ENCODE results near the gene OOSP1.
"Not testable (repeated sequence)": the region's sequence is repeated elsewhere in the genome, so short reads cannot be mapped to it uniquely, and the experiment has no call there.

OOSP1 gene, protein sequence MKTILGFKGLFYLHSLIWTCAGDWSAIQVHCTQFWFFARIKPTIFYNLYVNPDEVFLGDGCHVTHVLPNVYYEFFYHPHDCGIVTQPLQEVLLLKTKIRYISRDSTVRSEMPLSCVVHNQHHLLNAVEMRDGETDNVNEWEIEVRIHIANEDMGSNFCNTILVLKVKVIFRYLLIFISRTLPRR

DNA sequence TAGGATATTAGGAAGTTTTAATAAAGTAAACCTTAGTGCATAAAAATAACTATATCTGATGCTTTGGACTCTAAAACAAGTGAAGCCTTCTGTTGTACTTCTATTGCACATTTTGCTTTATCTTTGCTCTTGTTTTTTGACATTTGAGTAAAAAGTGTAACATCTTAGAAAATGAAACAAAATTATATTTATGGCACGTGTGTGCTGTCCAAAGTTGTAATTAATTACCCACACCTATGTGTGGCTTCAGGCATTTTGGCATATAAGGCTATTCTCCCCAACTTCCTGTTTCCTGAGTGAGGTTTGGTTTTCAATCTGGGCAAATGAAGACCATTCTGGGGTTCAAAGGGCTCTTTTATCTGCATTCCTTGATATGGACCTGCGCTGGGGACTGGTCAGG, at the start of gene OOSP1:
TSS of gene OOSP1 (plus strand) at position 301 of the 400 bp plus-strand sequence. CDS start at position 324, 23 bp downstream.
- DNase-seq (ENCODE audit: low read depth), result no peak

GRCh38 chr11:59891781-59892181, 46.5 kb upstream of the OOSP1 start:
- DNase-seq (ENCODE audit: low read depth), result no peak

DNA sequence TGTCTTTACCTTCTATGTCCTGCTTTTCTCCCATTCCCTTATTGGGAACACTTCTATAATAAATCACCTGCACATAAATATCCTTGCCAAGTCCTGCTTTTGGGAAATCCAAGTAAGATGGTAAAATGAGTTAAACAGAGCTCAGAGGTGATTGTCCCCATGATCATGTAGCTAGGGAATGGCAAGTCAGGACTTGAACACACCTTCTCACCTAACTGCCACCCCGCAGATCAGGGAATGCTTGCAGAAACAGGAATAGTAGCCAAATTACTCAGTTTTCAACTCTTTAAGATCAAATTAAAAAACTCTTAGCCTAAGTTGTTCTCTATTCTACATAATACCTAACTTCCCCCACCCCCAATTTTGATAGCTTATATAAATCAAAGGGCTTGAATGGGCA, 43.6 kb upstream of the OOSP1 start:
- DNase-seq (ENCODE audit: low read depth), result no peak

- no peak for DNase-seq (ENCODE audit: low read depth)
Measured at GRCh38 chr11:59898046-59898445, 40.2 kb upstream of the OOSP1 start.

DNA sequence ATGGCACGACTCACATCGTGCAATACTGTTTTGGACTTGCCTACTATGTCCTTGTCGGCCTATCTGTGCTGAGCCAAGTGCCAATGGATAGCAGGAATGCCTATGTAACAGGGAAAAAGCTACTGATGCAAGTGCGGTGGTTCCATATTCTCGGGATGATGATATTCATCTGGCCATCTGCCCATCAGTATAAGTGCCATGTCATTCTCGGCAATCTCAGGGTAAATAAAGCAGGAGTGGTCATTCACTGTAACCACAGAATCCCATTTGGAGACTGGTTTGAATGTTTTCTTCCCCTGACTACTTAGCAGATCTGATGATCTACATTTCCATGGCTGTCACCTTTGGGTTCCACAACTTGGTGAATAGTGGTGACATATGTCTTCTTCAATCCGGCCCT, 39.6 kb upstream of the OOSP1 start:
- no peak for DNase-seq (ENCODE audit: low read depth)

- DNase-seq (ENCODE audit: low read depth), result no peak
Measured at GRCh38 chr11:59899532-59899931, 38.7 kb upstream of the OOSP1 start.

DNA sequence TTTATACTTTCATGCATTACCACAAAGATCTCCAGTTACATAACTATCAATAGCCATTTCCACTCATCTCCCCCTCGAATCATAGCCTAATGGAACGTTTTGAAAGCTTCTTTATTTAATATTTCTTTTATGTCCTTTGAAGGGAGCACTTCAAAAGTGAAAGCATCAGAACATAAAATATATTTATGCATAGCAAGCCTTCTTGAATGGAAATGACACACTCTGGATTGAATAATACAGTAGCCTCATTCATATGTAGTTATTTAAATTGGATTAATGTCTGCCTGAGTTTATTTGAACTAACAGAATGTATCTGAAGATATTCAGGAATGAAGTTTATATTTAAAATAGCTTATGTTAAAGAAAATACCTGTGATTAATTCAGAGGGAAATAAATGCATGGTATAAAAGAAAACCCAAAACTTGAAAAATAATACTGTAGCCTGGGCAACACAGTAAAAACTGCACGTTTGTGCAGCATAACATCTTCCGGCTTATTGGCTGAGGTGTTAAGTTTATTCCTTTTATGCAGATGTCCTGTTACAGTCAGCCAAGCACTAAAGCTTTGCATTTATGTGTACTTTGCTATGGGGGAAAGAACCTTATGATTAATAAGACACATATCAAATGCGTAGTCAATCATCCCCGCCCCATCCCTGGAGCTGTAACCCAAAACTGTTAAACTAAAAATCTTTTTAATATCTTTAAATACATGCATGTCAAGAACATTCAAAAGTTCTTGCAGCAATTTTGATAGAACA, 37.7 kb upstream of the OOSP1 start:
- no peak for DNase-seq (ENCODE audit: low read depth)

DNA sequence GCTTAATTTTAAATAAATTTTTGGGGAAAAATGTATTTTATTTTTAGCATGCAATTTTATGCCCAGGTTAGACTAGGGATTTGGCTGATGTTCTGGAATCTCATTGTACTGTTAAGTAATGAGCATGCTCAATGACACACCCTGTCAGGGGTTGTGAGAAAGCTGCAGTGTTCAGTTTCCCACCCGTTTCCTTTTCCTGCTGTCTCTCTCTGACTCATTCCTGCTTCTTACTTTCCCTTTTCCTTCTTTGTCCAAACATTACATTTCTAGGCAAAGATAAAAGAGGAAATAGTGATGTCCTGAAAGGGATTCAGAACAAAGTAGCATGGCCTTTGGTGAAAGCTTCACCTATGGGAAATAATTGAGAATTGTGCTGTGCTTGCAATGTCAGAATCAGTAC, 36.9 kb upstream of the OOSP1 start:
- DNase-seq (ENCODE audit: low read depth), result no peak

DNA sequence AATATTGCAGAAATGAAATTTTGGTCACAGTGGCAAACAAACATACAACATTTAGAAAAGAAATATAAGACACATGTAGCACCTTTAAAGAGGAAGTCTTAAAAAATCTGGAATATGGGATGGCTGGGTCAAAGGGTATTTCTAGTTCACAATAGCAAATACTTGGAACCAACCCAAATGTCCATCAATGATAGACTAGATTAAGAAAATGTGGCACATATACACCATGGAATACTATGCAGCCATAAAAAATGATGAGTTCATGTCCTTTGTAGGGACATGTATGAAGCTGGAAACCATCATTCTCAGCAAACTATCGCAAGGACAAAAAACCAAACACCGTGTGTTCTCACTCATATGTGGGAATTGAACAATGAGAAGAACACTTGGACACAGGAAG, 34.7 kb upstream of the OOSP1 start:
- not testable (repeated sequence) for DNase-seq (ENCODE audit: low read depth)

GRCh38 chr11:59918480-59918879, 19.8 kb upstream of the OOSP1 start:
- no peak for DNase-seq (ENCODE audit: low read depth)

- no peak for DNase-seq (ENCODE audit: low read depth)
Measured at GRCh38 chr11:59918987-59919589, 19.1 kb upstream of the OOSP1 start.

DNA sequence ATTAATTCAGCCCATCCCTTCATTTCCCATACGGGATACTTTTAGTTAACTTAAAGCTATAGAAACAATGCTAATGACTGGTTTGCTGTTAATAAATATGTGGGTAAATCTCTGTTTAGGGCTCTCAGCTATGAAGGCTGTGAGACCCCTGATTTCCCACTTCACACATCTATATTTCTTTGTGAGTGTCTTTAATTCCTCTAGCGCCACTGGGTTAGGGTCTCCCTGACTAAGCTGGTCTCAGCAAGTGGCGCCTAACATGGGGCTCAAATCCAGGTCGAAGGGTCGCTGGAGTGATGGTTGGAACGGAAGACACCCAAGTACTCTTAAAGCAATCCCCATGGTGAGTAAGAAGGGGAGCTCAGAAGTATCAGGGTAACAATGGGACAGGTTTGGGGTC, 14.4 kb upstream of the OOSP1 start:
- no peak for DNase-seq (ENCODE audit: low read depth)

DNA sequence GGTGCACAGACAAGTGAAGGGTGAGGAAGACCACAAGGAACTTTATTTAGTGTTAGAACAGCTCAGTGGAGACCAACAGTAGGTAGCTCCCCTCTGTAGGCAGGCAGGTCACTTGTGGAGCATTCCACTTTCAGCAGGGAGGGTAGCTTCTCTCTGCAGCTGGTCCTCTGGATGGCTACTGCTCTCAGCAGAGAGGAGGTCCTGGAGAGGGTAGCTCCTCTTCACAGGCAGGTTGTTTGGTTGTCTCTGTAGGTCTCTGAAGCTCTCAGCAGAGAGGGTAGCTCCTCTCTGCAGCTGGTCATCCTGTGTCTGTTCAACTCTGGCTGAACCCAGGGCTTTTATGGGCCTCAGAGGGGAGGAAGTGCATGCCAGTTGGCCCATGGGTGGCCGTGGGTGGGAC, 6.5 kb upstream of the OOSP1 start:
- no peak for DNase-seq (ENCODE audit: low read depth)

GRCh38 chr11:59938718-59939117, 486 bp downstream of the OOSP1 start:
- no peak for DNase-seq (ENCODE audit: low read depth)

GRCh38 chr11:59939482-59939881, 1.2 kb downstream of the OOSP1 start:
- DNase-seq (ENCODE audit: low read depth), result no peak

DNA sequence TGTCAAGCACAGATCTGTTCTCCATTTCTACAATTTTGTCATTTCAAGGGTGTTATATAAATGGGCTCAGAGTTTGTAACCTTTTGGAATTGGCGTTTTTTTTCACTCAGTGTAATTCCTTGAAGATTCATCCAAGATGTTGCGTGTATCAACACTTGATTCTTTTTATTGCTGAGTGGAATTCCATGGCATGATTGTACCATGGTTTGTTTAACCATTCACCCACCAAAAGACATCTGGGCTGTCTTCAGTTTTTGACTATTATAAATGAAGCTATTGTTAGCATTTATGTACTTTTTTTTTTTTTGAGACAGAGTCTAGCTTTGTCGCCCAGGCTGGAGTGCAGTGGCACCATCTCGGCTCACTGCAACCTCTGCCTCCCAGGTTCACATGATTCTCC, 2.9 kb downstream of the OOSP1 start:
- no peak for DNase-seq (ENCODE audit: low read depth)

GRCh38 chr11:59943997-59944714, 5.9 kb downstream of the OOSP1 start:
- no peak for DNase-seq (ENCODE audit: low read depth)

DNA sequence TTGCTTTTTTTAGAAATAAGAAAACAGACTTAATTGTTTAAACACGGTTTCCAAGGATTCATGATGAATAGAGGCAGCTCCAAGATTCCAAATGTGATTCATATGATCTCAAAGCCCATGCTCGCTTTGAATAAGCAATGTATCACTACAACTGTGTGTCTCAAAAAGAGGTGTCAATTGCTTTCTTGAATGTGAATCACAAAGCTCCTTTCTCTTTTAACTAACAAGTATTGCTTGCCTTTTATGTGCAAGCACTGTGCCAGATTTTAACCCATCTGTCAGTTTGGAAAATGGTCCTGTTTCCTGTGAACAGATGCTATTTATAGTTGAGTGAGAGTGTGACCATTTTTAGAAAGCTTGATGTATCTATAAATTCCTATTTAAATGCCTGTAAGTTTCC, 6.5 kb downstream of the OOSP1 start:
- DNase-seq (ENCODE audit: low read depth), result no peak

DNA sequence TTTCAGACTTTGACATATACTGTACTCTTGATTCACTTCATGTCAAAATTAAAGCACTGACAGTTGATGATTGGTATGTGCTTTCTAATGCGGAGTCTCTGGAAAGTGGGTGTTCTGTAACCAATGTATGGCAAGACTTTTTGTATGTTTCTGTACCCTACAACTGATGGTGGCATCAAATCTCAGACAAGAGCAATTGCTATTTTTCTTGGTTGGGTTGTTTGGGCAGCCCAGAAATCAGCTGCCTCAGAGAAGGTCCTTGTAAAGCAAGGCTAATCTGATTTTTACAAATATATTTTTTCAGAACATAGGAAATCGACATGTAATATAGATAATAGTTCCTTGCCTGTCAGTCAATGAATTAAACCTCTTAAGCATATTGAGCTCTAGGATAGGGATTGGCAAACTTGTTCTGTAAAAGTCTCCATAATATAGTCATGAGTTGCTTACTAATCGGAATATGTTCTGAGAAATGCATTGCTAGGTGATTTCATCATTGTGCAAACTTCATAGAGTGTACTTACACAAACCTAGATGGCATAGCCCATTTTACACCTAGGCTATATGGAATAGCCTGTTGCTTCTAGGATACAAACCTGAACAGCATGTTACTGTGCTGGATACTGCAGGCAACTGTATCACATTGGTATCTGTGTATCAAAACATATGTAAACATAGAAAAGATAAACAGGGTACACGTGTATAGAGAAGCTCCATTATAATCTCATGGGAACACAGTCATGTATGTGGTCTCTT, 15.4 kb downstream of the OOSP1 start:
- no peak for DNase-seq (ENCODE audit: low read depth)

DNA sequence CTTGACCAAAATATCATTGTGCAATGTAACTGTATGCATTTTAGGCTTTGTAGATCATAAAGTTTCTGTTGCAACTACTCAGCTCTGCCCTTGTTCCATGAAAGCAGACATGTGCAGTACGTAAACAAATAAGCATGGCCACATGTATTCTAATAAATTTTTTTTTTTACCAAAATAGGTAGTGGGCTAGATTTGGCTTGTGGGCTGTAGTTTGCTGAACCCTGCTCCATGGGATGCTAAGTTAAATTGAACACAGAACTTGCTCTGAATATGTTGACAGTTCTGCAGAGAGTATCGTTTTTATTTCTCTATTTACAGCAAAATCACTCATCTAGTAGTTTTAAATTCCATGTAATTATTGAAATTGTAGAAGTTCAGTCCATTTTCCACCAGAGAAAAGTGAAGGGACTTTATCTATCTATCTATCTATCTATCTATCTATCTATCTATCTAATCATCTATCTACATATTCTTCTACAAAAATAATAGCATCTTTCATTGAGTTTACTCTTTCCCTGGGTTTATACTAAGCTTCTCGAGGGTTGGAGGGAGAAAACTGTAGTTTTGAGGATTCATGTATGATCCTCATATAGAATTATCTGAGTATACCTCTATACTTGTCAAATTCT, 16.1 kb downstream of the OOSP1 start:
- DNase-seq (ENCODE audit: low read depth), result no peak

DNA sequence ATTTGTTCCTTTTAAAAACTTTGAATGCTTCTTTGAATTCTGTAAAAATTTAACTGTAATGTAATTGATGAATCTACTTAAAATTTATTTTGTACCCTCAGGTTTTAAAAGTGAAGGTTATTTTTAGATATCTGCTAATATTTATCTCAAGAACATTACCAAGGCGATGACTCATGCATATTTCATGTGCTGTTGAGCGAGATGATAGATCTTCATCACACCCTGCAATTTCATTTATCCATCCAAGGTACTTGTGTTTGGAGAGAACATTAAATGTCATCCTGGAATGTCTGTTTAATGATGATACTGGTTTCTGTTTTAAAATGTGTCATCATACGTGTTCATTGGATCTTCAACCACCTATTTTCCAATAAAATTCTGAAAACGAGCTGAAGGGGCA, 18.9 kb downstream of the OOSP1 start:
- DNase-seq (ENCODE audit: low read depth), result no peak
